Stomach (tissue), 4 donors: ENCODE data around the gene AJUBA.

ENCODE experiments used
- CTCF ChIP-seq, 7 experiments: fragments of 450-650 bp in 4 of 7; fragments of 200-600 bp in 3 of 7; sonication (generic) in 3 of 7; IDR thresholded peaks; one replicate each; pipeline ENCODE4 v1.5.1; 2016 to 2019; ENCODE audit warnings: antibody characterized with exemption in 7 of 7, control low read depth in 2 of 7, mild to moderate bottlenecking in 1 of 7
- EP300 ChIP-seq: sonication (generic); formaldehyde crosslinking; IDR thresholded peaks from one replicate; pipeline ENCODE4 v1.6.1; 2017; ENCODE audit warnings: antibody characterized with exemption
- POLR2A ChIP-seq, 4 donors: fragments of 450-650 bp; IDR thresholded peaks; one replicate each; pipeline ENCODE4 v1.6.1; 2016; ENCODE audit warnings: antibody characterized with exemption in 4 of 4, control low read depth in 2 of 4, mild to moderate bottlenecking in 1 of 4, moderate library complexity in 1 of 4
- POLR2AphosphoS5 ChIP-seq, 3 donors: sonication (generic); formaldehyde crosslinking; IDR thresholded peaks; one replicate each; pipeline ENCODE4 v1.6.1; 2016; ENCODE audit warnings: antibody characterized with exemption in 3 of 3

- no peak for TF ChIP-seq POLR2A (IDR thresholded peaks at IDR 0.05)
- no peak for TF ChIP-seq CTCF (IDR thresholded peaks at IDR 0.05)
- TF ChIP-seq EP300, result no peak
- no peak for TF ChIP-seq POLR2AphosphoS5 (IDR thresholded peaks at IDR 0.05)
These were observed 9.9 kb downstream of the AJUBA start for GRCh38 chr14:22972313-22972930.
